Raji (cell line): ENCODE measurements around the gene POC1A.

Experiments
- POLR2A ChIP-seq: IDR thresholded peaks from 2 replicates; pipeline ENCODE4 v1.6.1; 2011; ENCODE audit warnings: low read depth, low read length, control low read depth; ENCODE audit not compliant: insufficient read depth

Gene POC1A

GRCh38 chr3:52190294-52191074, 36.3 kb upstream of the POC1A start:
- TF ChIP-seq POLR2A: no peak

DNA sequence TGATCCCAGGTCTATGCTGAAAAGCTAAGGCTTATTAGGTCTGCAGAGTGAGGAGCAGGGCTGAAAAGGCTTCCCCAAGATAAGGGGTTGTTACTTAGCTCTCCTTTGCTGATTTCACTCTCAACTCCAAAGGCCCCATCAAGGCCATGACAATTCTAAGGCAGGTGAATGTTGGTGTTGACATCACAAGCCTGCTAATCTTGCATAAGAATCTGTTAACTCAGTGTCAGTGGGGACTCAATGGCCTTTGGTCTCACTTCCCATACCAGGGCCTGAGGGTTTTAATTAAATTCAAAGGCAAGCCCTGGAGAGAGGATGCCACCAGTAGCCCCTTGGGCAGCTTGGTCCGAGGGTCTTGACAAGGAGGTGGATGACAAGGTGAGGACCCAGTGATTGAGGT, 34.3 kb upstream of the POC1A start:
- TF ChIP-seq POLR2A: no peak

- no peak for TF ChIP-seq POLR2A
Measured at GRCh38 chr3:52186729-52187128, 32.5 kb upstream of the POC1A start.

- TF ChIP-seq POLR2A: no peak
Measured at GRCh38 chr3:52185837-52186236, 31.6 kb upstream of the POC1A start.

- TF ChIP-seq POLR2A: no peak
Measured at GRCh38 chr3:52185311-52185710, 31.1 kb upstream of the POC1A start.

GRCh38 chr3:52184690-52185089, 30.5 kb upstream of the POC1A start:
- no peak for TF ChIP-seq POLR2A

- TF ChIP-seq POLR2A: no peak
Measured at GRCh38 chr3:52183786-52184445, 29.7 kb upstream of the POC1A start.

DNA sequence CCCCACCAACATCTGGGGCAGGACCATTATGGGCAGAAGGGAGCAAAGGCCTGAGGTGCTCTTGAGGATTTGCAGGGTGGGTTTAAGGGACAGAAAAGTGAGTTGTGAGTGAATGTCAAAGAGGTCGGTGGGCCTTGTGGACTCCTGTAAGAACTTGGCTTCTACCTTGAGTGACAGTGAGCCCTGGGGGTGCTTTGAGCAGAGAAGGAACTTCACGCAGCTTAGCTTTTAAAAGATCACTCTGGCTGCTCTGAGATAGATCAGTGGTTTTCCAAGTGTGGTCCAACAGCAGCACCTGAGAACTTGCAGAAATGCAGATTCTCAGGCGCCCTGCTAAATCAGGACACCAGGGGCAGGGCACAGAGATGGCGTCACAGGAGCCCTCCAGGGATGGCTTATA, 28.5 kb upstream of the POC1A start:
- no peak for TF ChIP-seq POLR2A

GRCh38 chr3:52182196-52182595, 28.0 kb upstream of the POC1A start:
- no peak for TF ChIP-seq POLR2A

GRCh38 chr3:52181543-52181942, 27.3 kb upstream of the POC1A start:
- no peak for TF ChIP-seq POLR2A

DNA sequence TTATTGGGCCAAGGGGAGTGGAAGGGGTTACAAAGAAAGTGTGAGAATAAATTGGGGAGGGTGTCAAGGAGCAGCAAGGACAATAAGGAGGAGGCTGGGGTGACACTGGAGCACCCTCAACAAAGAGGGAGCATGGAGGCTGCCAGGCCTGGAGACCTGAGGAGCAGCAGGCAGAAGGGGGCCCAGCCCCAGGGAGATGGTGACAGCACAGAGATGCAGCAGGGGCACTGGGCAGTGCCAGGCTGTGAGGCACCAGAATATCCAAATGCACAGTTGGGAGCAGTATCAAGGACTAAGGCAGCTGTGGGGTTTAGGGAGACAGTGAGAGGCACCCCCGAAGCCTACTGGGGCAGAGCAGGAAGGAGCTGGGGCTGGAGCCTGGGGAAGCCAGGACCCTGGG, 24.3 kb upstream of the POC1A start:
- TF ChIP-seq POLR2A: no peak

GRCh38 chr3:52177701-52178042, 23.4 kb upstream of the POC1A start:
- TF ChIP-seq POLR2A: no peak

DNA sequence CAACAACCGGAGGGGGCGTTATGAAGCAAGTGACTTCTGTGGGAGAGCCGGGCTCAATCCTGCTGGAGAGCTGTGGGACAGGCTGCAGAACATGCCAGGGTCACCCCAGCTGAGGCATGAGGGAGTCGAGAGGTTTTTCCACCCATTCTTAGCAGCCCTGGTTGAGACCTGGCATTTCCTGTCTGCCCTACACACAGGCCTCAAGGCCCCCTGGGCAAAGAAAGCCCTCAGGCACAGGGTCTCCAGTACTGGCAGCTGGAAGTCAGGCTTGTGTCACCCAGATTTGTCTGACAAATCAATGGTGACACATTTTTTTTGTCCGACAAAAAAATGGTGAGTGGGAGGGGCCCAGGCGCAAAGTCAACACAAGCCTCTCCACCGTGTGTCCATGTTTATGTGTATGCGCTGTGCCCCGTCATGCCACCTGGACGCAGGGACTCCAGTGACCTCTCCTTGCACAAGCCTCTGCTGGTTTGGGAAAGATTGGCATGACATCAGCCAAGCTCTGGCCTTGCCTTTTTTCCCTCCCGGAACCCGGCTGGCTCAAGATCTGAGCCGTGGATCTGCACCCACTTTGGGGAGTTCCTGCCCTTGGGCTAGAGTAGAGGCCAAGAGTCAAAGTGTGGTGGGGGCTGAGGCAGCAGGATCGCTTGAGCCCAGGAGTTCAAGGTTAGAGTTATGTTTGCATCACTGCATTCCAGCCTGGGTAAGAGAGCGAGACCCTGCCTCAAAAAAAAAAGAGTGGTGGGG, 22.9 kb upstream of the POC1A start:
- no peak for TF ChIP-seq POLR2A

DNA sequence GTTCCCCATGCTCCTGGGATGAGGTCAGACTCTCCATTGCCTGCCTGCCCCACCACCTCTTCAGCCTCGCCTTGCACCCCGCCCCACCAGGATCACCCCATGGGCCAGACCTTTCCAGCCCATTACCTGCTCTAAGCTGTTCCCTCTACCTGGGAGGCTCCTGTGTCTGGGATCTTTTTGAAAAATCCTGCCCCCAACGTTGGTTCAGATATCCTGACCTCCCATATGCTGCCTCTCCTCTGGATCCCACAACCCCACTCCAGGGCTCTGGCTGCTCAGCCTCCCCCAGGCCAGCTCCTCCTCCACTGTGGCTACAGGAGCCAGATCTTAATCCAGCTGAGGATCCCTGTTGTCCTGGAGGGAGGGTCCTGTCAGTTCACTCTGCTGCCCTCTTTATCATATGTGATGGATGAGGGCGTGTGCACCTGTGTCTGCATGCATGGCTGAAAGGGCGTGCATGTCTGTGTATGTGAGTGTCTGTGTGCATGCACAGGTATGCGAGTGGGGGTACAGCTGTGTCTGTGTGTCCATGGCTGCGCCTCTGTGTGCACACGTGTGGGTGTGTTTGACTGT, 22.0 kb upstream of the POC1A start:
- no peak for TF ChIP-seq POLR2A

GRCh38 chr3:52175416-52176179, 21.4 kb upstream of the POC1A start:
- TF ChIP-seq POLR2A: no peak

- no peak for TF ChIP-seq POLR2A
Measured at GRCh38 chr3:52174896-52175295, 20.7 kb upstream of the POC1A start.

DNA sequence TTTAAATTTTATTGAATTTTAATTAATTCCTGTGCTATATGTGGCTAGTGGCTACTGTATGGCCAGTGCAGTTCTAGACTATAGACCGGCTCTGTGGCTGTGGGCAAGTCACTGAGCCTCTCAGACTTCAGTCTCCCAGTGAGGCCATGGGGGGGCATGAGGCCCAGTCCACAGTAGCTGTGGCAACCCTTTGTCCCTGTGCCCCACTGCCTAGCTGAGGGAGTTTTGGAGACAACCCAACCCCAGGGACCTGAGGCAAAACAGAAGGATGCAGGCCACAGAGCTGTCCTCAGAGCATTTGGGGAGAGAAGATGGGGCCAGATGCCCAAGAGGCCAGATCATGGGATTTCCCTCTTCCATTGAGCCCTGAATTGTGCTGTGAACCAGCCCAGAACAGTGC, 18.9 kb upstream of the POC1A start:
- TF ChIP-seq POLR2A: no peak
